PC-3 (cell line): ENCODE measurements around the gene PHKA1.

Experiments
- EZH2 ChIP-seq: fragments of 300-600 bp; sonication (generic); IDR thresholded peaks from one replicate; pipeline ENCODE4 v1.6.1; 2017; ENCODE audit warnings: antibody characterized with exemption, mild to moderate bottlenecking, low read length; ENCODE audit not compliant: unreplicated experiment
- TF ChIP-seq, protein P1 (sequence below): fragments of 300-600 bp; sonication (generic); conservative IDR thresholded peaks from 2 replicates; pipeline ENCODE4 v1.5.1; 2017; ENCODE audit warnings: antibody characterized with exemption, low read depth, mild to moderate bottlenecking, low read length

- TF ChIP-seq EZH2: no peak
- TF ChIP-seq, protein P1, sequence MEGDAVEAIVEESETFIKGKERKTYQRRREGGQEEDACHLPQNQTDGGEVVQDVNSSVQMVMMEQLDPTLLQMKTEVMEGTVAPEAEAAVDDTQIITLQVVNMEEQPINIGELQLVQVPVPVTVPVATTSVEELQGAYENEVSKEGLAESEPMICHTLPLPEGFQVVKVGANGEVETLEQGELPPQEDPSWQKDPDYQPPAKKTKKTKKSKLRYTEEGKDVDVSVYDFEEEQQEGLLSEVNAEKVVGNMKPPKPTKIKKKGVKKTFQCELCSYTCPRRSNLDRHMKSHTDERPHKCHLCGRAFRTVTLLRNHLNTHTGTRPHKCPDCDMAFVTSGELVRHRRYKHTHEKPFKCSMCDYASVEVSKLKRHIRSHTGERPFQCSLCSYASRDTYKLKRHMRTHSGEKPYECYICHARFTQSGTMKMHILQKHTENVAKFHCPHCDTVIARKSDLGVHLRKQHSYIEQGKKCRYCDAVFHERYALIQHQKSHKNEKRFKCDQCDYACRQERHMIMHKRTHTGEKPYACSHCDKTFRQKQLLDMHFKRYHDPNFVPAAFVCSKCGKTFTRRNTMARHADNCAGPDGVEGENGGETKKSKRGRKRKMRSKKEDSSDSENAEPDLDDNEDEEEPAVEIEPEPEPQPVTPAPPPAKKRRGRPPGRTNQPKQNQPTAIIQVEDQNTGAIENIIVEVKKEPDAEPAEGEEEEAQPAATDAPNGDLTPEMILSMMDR: no peak
Observed at GRCh38 chrX:72715546-72715945, 1.4 kb upstream of the PHKA1 start.
